HG02885 (cell line): ENCODE results near the gene NOL3.
"Not testable (repeated sequence)": the region's sequence is repeated elsewhere in the genome, so short reads cannot be mapped to it uniquely, and the experiment has no call there.

Experiments
- ATAC-seq: cut with Tn5 transposase; IDR thresholded peaks from one replicate; pipeline ENCODE4 v1.9.1; 2021; ENCODE audit warnings: mild to moderate bottlenecking; ENCODE audit not compliant: unreplicated experiment, poor library complexity

Gene NOL3

GRCh38 chr16:67170168-67170948, at the start of gene NOL3:
Gene NOL3, plus strand, starts transcription at chr16:67170538.
- ATAC-seq, result peak; percentile 46

GRCh38 chr16:67122799-67123198, 47.5 kb upstream of the NOL3 start:
- not testable (repeated sequence) for ATAC-seq

- ATAC-seq, result no peak
Observed at GRCh38 chr16:67128417-67128816, 41.9 kb upstream of the NOL3 start.

GRCh38 chr16:67128887-67129286, 41.5 kb upstream of the NOL3 start:
- no peak for ATAC-seq

GRCh38 chr16:67129422-67129821, 40.9 kb upstream of the NOL3 start:
- ATAC-seq, result no peak

- ATAC-seq, result no peak
Observed at GRCh38 chr16:67137605-67138004, 32.7 kb upstream of the NOL3 start.

- ATAC-seq, result no peak
Observed at GRCh38 chr16:67141391-67141790, 28.9 kb upstream of the NOL3 start.

- ATAC-seq, result no peak
Observed at GRCh38 chr16:67142342-67142741, 28.0 kb upstream of the NOL3 start.

GRCh38 chr16:67144943-67145342, 25.4 kb upstream of the NOL3 start:
- ATAC-seq, result no peak

- no peak for ATAC-seq
Observed at GRCh38 chr16:67145746-67146145, 24.6 kb upstream of the NOL3 start.

GRCh38 chr16:67146523-67147357, 23.6 kb upstream of the NOL3 start:
- no peak for ATAC-seq

GRCh38 chr16:67147437-67148140, 22.7 kb upstream of the NOL3 start:
- ATAC-seq, result no peak

GRCh38 chr16:67148221-67148620, 22.1 kb upstream of the NOL3 start:
- no peak for ATAC-seq

GRCh38 chr16:67148656-67149275, 21.6 kb upstream of the NOL3 start:
- ATAC-seq, result no peak

- peak; percentile 11 for ATAC-seq
Observed at GRCh38 chr16:67149276-67150046, 20.9 kb upstream of the NOL3 start.

GRCh38 chr16:67150047-67150832, 20.1 kb upstream of the NOL3 start:
- peak; percentile 55 for ATAC-seq

- ATAC-seq, result peak; percentile 55
Observed at GRCh38 chr16:67150833-67151396, 19.4 kb upstream of the NOL3 start, which contains the start of gene B3GNT9. Gene B3GNT9, minus strand, starts transcription at chr16:67150998. Its CDS starts 513 bp downstream, at chr16:67150485.

- ATAC-seq, result no peak
Observed at GRCh38 chr16:67151431-67152097, 18.8 kb upstream of the NOL3 start.
